Stimulated activated CD8-positive, alpha-beta memory T cell treated with anti-CD3 and anti-CD28 coated beads, Interleukin-4, amount 100 ng/mL, for 24 hours (primary cell): ENCODE data around the gene PIGBOS1.
"Not testable (repeated sequence)": the region's sequence is repeated elsewhere in the genome, so short reads cannot be mapped to it uniquely, and the experiment has no call there.

Experiments
- DNase-seq: peaks from one replicate; pipeline ENCODE4 v3.0.0-alpha.2; 2020; ENCODE audit warnings: low read depth

PIGBOS1 gene

GRCh38 chr15:55318588-55319494, at the start of gene PIGBOS1, which contains the start of gene PIGB:
TSS of gene PIGBOS1 (minus strand) at chr15:55319123. CDS start at chr15:55317792, 1,331 bp downstream.
TSS of gene PIGB (plus strand) at chr15:55319222. CDS start at chr15:55319251, 29 bp downstream.
- DNase-seq, result peak; percentile 65

GRCh38 chr15:55366981-55367380, 48.1 kb upstream of the PIGBOS1 start:
- DNase-seq, result no peak

- no peak for DNase-seq
Measured at GRCh38 chr15:55362641-55363040, 43.7 kb upstream of the PIGBOS1 start.

GRCh38 chr15:55361048-55361447, 42.1 kb upstream of the PIGBOS1 start:
- DNase-seq, result no peak

- no peak for DNase-seq
Measured at GRCh38 chr15:55360256-55360655, 41.3 kb upstream of the PIGBOS1 start.

- DNase-seq, result no peak
Measured at GRCh38 chr15:55358471-55358870, 39.5 kb upstream of the PIGBOS1 start.

- no peak for DNase-seq
Measured at GRCh38 chr15:55357774-55358173, 38.9 kb upstream of the PIGBOS1 start.

GRCh38 chr15:55356985-55357585, 38.2 kb upstream of the PIGBOS1 start:
- DNase-seq, result no peak

GRCh38 chr15:55353025-55353424, 34.1 kb upstream of the PIGBOS1 start:
- DNase-seq, result no peak

- no peak for DNase-seq
Measured at GRCh38 chr15:55349282-55349681, 30.4 kb upstream of the PIGBOS1 start.

GRCh38 chr15:55348281-55348778, 29.4 kb upstream of the PIGBOS1 start:
- no peak for DNase-seq

GRCh38 chr15:55344206-55344605, 25.3 kb upstream of the PIGBOS1 start:
- DNase-seq, result no peak

GRCh38 chr15:55343168-55343567, 24.2 kb upstream of the PIGBOS1 start:
- DNase-seq, result no peak

GRCh38 chr15:55337160-55337559, 18.2 kb upstream of the PIGBOS1 start:
- no peak for DNase-seq

- DNase-seq, result no peak
Measured at GRCh38 chr15:55334997-55335396, 16.1 kb upstream of the PIGBOS1 start.

GRCh38 chr15:55334371-55334770, 15.4 kb upstream of the PIGBOS1 start:
- no peak for DNase-seq

GRCh38 chr15:55327387-55327786, 8.5 kb upstream of the PIGBOS1 start:
- no peak for DNase-seq

- no peak for DNase-seq
Measured at GRCh38 chr15:55322467-55322866, 3.5 kb upstream of the PIGBOS1 start.

- DNase-seq, result no peak
Measured at GRCh38 chr15:55320963-55321362, 2.0 kb upstream of the PIGBOS1 start.

GRCh38 chr15:55320238-55320550, 1.3 kb upstream of the PIGBOS1 start:
- DNase-seq, result no peak

- DNase-seq, result no peak
Measured at GRCh38 chr15:55319537-55320237, 764 bp upstream of the PIGBOS1 start.

GRCh38 chr15:55302801-55303200, 16.1 kb downstream of the PIGBOS1 start:
- not testable (repeated sequence) for DNase-seq

- no peak for DNase-seq
Measured at GRCh38 chr15:55297315-55297714, 21.6 kb downstream of the PIGBOS1 start.
